Measurements from ENCODE around the gene MAP4. TPM values are rescaled to one million over a fixed set of nuclear protein-coding genes. Genes with fewer than 3 reads are reported as not detected.

The MAP4 gene
- total and polyA plus RNA-seq, 2 donors (not counting 1 experiment from before 2014, with no cell fraction given) = 152 to 243 TPM

GRCh38 chr3:48001991-48002390 is 14.2 kb downstream of the MAP4 start:
- H4K20me1 ChIP-seq (ENCODE audit: control insufficient read depth, extremely low read depth, insufficient read depth, low read length) = peaks cover 2% of the 10 kb centered on the region
- no peak overlapping the region for H3K9ac ChIP-seq (ENCODE audit: insufficient read depth, low read length)
- H3K9me3 ChIP-seq (ENCODE audit: control insufficient read depth, insufficient read depth, low read depth, low read length) = no peaks in the 10 kb centered on the region
- H3K4me1 ChIP-seq (ENCODE audit: control insufficient read depth, extremely low read depth, insufficient read depth, low read length) = no peaks in the 10 kb centered on the region
- H3K4me2 ChIP-seq (ENCODE audit: extremely low read depth, insufficient read depth, low read length) = no peak overlapping the region
- H2AFZ ChIP-seq (ENCODE audit: low read length) = no peak overlapping the region
- peaks cover 80% of the 10 kb centered on the region for H3K79me2 ChIP-seq (ENCODE audit: control insufficient read depth, insufficient read depth, low read length)
- H3K36me3 ChIP-seq (ENCODE audit: control insufficient read depth, insufficient read depth, low read length) = no peaks in the 10 kb centered on the region
- no peak overlapping the region for H3K27ac ChIP-seq (ENCODE audit: insufficient read depth, low read length)
- TF ChIP-seq EZH2 (IDR thresholded peaks at IDR 0.05; ENCODE audit: low read length, missing control alignments) = no peak
- no peak for TF ChIP-seq CTCF (conservative IDR thresholded peaks at IDR 0.05 in 1 of 2, IDR thresholded peaks at IDR 0.05 in 1 of 2; ENCODE audit: low read depth in 1 of 2, low read length in 2 of 2)
- no peaks in the 10 kb centered on the region for H3K27me3 ChIP-seq (ENCODE audit: control insufficient read depth, insufficient read depth, low read length)
- no peak overlapping the region for H3K4me3 ChIP-seq (replicated peaks in 1 of 4; ENCODE audit: control extremely low read depth in 1 of 4, insufficient read depth in 1 of 4, low read depth in 3 of 4, low read length in 4 of 4)
- no peak for DNase-seq (ENCODE audit: low read depth in 2 of 2)

- H4K20me1 ChIP-seq (ENCODE audit: control insufficient read depth, extremely low read depth, insufficient read depth, low read length) = peaks cover 2% of the 10 kb centered on the region
- no peak overlapping the region for H3K4me2 ChIP-seq (ENCODE audit: extremely low read depth, insufficient read depth, low read length)
- H2AFZ ChIP-seq (ENCODE audit: low read length) = no peak overlapping the region
- H3K9ac ChIP-seq (ENCODE audit: insufficient read depth, low read length) = no peak overlapping the region
- no peak for DNase-seq (ENCODE audit: low read depth in 2 of 2)
- peaks cover 82% of the 10 kb centered on the region for H3K79me2 ChIP-seq (ENCODE audit: control insufficient read depth, insufficient read depth, low read length)
- H3K4me3 ChIP-seq (replicated peaks in 1 of 4; ENCODE audit: control extremely low read depth in 1 of 4, insufficient read depth in 1 of 4, low read depth in 3 of 4, low read length in 4 of 4) = no peak overlapping the region
- H3K27ac ChIP-seq (ENCODE audit: insufficient read depth, low read length) = no peak overlapping the region
- H3K36me3 ChIP-seq (ENCODE audit: control insufficient read depth, insufficient read depth, low read length) = peaks cover 2% of the 10 kb centered on the region
- TF ChIP-seq EZH2 (IDR thresholded peaks at IDR 0.05; ENCODE audit: low read length, missing control alignments) (no peak), CTCF (conservative IDR thresholded peaks at IDR 0.05 in 1 of 2, IDR thresholded peaks at IDR 0.05 in 1 of 2; ENCODE audit: low read depth in 1 of 2, low read length in 2 of 2) (no peak)
- H3K9me3 ChIP-seq (ENCODE audit: control insufficient read depth, insufficient read depth, low read depth, low read length) = no peaks in the 10 kb centered on the region
- H3K4me1 ChIP-seq (ENCODE audit: control insufficient read depth, extremely low read depth, insufficient read depth, low read length) = no peaks in the 10 kb centered on the region
- no peaks in the 10 kb centered on the region for H3K27me3 ChIP-seq (ENCODE audit: control insufficient read depth, insufficient read depth, low read length)
These were observed 16.0 kb downstream of the MAP4 start for GRCh38 chr3:48000212-48000611.

- Histone ChIP-seq H3K4me3 (replicated peaks in 1 of 4; ENCODE audit: control extremely low read depth in 1 of 4, insufficient read depth in 1 of 4, low read depth in 3 of 4, low read length in 4 of 4) (no peak overlapping the region), H3K9me3 (ENCODE audit: control insufficient read depth, insufficient read depth, low read depth, low read length) (no peaks in the 10 kb centered on the region), H3K4me1 (ENCODE audit: control insufficient read depth, extremely low read depth, insufficient read depth, low read length) (no peaks in the 10 kb centered on the region), H3K79me2 (ENCODE audit: control insufficient read depth, insufficient read depth, low read length) (peaks cover 71% of the 10 kb centered on the region), H3K27me3 (ENCODE audit: control insufficient read depth, insufficient read depth, low read length) (no peaks in the 10 kb centered on the region), H3K9ac (ENCODE audit: insufficient read depth, low read length) (no peak overlapping the region), H3K4me2 (ENCODE audit: extremely low read depth, insufficient read depth, low read length) (no peak overlapping the region), H2AFZ (ENCODE audit: low read length) (no peak overlapping the region), H4K20me1 (ENCODE audit: control insufficient read depth, extremely low read depth, insufficient read depth, low read length) (peaks cover 2% of the 10 kb centered on the region), H3K27ac (ENCODE audit: insufficient read depth, low read length) (no peak overlapping the region), H3K36me3 (ENCODE audit: control insufficient read depth, insufficient read depth, low read length) (peaks cover 2% of the 10 kb centered on the region)
- TF ChIP-seq EZH2 (IDR thresholded peaks at IDR 0.05; ENCODE audit: low read length, missing control alignments) (no peak), CTCF (conservative IDR thresholded peaks at IDR 0.05 in 1 of 2, IDR thresholded peaks at IDR 0.05 in 1 of 2; ENCODE audit: low read depth in 1 of 2, low read length in 2 of 2) (no peak)
- DNase-seq (ENCODE audit: low read depth in 2 of 2) = no peak
These were observed 19.8 kb downstream of the MAP4 start for GRCh38 chr3:47996440-47996839.

Data from fibroblast of lung (primary cell).